ENCODE results near the gene DNAJB2. TPM values are rescaled to one million over a fixed set of nuclear protein-coding genes. Genes with fewer than 3 reads are reported as not detected.

DNAJB2 gene
- total RNA-seq, 4 donors from 2014 or later = 34.7 to 69.4 (median 58.3) TPM

DNA sequence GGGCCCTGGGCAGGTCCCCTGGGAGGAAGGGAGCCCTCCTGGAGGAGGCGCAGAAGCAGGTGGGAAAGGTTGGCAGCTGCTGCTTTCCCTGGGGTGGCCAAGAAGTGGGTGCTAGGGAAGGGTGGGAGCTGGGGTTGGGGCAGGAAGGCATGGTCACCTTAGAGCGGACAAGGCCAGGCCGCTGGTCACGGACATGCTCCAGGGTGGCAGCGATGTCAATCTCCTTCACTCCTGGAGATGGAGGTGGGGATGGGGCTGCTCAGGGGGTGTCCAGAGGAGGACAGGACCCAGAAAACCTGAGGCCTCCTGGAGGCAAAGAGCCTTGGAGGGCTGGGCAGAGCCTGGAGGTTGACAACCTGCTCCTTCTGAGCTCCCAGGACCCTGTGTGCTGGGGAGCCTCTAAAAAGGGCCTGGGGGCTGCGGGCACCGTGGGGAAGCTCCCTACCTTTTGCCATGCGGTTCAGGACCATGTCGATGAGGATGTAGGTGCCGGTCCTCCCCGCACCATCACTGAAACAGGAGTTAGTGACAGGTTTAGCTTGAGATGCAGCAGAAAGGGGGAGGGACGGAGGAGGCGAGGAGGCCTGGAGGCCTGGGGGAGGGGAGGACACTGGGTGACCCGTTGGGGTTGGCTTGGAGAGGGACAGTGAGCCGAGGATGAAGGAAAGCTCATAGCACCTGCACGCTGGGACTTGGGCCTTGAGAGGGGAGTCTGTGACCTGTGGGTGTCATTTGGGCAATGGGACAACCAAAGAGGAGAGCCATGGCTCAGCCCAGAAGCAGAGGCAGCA lies 11.4 kb downstream of the DNAJB2 start:
- peak in 1 of 3 donors; percentile 34 for DNase-seq
- peak overlapping the region in 1 of 4 donors; percentile 9 for H3K27ac ChIP-seq
- TF ChIP-seq POLR2A (IDR thresholded peaks at IDR 0.05) = no peak
- TF ChIP-seq, protein P1, sequence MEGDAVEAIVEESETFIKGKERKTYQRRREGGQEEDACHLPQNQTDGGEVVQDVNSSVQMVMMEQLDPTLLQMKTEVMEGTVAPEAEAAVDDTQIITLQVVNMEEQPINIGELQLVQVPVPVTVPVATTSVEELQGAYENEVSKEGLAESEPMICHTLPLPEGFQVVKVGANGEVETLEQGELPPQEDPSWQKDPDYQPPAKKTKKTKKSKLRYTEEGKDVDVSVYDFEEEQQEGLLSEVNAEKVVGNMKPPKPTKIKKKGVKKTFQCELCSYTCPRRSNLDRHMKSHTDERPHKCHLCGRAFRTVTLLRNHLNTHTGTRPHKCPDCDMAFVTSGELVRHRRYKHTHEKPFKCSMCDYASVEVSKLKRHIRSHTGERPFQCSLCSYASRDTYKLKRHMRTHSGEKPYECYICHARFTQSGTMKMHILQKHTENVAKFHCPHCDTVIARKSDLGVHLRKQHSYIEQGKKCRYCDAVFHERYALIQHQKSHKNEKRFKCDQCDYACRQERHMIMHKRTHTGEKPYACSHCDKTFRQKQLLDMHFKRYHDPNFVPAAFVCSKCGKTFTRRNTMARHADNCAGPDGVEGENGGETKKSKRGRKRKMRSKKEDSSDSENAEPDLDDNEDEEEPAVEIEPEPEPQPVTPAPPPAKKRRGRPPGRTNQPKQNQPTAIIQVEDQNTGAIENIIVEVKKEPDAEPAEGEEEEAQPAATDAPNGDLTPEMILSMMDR (IDR thresholded peaks at IDR 0.05) = no peak
- H3K36me3 ChIP-seq = peaks cover 0 to 13% (median 0%) of the 10 kb centered on the region in 3 donors
- H3K4me1 ChIP-seq = peaks cover 0 to 13% (median 0%) of the 10 kb centered on the region in 4 donors
- no peaks in the 10 kb centered on the region for H3K9me3 ChIP-seq
- no peak overlapping the region for H3K4me3 ChIP-seq
- H3K27me3 ChIP-seq = no peaks in the 10 kb centered on the region

DNA sequence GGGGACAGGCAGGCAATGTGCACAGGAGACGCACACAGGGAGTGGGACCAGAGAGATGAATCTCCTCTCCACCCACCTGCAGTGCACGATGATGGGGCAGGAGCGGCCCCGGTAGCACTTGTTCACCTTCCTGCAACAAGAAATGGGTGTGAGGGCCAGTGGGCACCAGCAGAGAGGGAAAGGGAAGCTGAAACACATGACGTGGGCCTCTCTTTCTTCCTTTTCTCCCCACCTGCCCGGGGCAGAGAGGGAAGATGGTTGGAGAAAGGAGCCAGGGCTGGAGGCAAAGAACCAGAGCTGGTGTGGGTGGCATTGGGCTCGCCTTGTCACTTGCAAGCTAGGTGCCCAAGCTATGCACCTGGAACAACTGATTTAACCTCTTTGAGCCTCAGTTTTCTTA lies 12.2 kb downstream of the DNAJB2 start:
- Histone ChIP-seq H3K9me3 (no peaks in the 10 kb centered on the region), H3K4me1 (peaks cover 0 to 13% (median 0%) of the 10 kb centered on the region in 4 donors), H3K36me3 (peaks cover 0 to 4% (median 0%) of the 10 kb centered on the region in 3 donors), H3K4me3 (no peak overlapping the region), H3K27me3 (no peaks in the 10 kb centered on the region), H3K27ac (no peak overlapping the region)
- DNase-seq = peak in 1 of 3 donors; percentile 34
- TF ChIP-seq POLR2A (IDR thresholded peaks at IDR 0.05) = no peak
- TF ChIP-seq, protein P1 (IDR thresholded peaks at IDR 0.05) = no peak

DNA sequence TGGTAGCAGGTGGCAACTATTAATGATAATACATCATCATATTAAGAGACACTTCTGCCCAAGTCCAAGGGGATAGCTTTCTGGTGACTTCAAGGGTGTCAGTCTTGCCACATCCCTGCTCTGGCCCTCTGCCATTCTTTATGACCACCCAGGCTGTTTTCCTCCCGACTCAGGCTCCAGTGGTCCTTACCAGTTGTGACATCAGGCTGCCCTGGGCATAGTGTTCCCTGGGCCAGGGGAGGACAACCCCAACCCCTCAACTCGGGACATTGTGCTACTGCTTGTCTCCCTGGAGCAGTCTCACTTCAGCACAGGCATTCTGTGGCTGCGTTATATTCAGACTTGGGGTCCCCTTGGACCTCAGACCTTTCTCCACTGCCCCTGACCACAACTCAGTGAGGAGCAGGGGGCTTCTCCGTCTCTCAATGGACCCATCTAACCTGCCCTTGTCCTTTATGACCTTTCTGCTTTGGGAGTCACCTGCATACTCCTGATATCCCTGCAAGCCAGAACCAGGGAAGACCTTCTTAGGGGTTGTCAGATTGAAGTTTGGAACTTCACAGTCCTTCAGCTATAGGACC lies 12.8 kb downstream of the DNAJB2 start:
- TF ChIP-seq, protein P1 (IDR thresholded peaks at IDR 0.05) = no peak
- no peak for TF ChIP-seq POLR2A (IDR thresholded peaks at IDR 0.05)
- Histone ChIP-seq H3K36me3 (no peaks in the 10 kb centered on the region), H3K27me3 (no peaks in the 10 kb centered on the region), H3K4me3 (no peak overlapping the region), H3K9me3 (no peaks in the 10 kb centered on the region), H3K4me1 (peaks cover 0 to 13% (median 0%) of the 10 kb centered on the region in 4 donors), H3K27ac (no peak overlapping the region)
- peak in 1 of 3 donors; percentile 40 for DNase-seq

DNA sequence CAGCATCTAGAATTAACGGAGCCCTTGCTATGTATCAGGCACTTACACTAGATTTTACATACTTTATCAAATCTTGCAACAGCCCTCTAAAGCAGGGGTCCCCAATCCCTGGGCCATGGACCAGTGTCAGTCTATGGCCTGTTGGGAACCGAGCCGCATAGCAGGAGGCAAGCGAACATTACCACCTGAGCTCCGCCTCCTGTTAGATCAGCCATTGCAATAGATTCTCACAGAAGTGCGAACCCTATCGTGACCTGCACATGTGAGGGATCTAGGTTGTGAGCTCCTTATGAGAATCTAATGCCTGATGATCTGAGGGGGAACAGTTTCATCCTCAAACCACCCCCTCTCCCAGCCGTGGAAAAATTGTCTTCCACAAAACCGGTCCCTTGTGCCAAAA lies 13.4 kb downstream of the DNAJB2 start:
- Histone ChIP-seq H3K27ac (no peak overlapping the region), H3K36me3 (no peaks in the 10 kb centered on the region), H3K27me3 (no peaks in the 10 kb centered on the region), H3K4me3 (no peak overlapping the region), H3K4me1 (peaks cover 0 to 13% (median 0%) of the 10 kb centered on the region in 4 donors), H3K9me3 (no peaks in the 10 kb centered on the region)
- peak in 1 of 3 donors; percentile 25 for DNase-seq
- TF ChIP-seq POLR2A (IDR thresholded peaks at IDR 0.05) = no peak
- TF ChIP-seq, protein P1 (IDR thresholded peaks at IDR 0.05) = no peak

DNA sequence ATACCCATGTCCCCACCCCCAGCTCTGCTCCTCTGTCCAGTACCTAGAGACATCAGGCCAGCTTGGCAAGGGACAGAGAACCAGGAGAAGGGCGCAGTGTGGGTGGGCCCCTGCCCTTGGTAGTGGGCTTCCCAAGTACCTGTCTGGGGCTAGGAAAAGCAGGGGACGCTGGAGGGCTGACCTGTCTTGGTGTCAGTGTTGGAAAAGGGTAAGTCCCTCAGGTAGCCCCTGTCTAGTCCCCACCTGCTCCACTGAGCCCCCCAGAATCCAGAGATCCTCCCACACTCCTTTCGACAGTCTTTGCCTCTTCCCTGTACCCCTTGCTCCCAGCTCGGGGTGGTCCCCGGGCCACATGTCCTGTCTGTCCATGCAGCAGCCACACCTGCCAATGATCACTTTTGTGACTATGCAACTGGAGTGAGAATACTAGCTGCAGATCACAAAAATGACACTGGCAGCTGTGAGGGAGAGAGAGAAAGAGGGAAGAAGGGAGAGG lies 14.6 kb downstream of the DNAJB2 start:
- Histone ChIP-seq H3K4me3 (no peak overlapping the region), H3K27ac (no peak overlapping the region), H3K4me1 (peaks cover 0 to 13% (median 0%) of the 10 kb centered on the region in 4 donors), H3K9me3 (no peaks in the 10 kb centered on the region), H3K27me3 (no peaks in the 10 kb centered on the region), H3K36me3 (no peaks in the 10 kb centered on the region)
- DNase-seq = peak in 1 of 3 donors; percentile 33
- TF ChIP-seq POLR2A (IDR thresholded peaks at IDR 0.05) = no peak
- TF ChIP-seq, protein P1 (IDR thresholded peaks at IDR 0.05) = no peak
